SW 1271 (cell line): ENCODE measurements around the gene MYL7.

ENCODE experiments used
- DNase-seq, 2 experiments: peaks; one replicate each; lab custom pipeline; 2025; lab: John Stamatoyannopoulos, UW

Gene MYL7

GRCh38 chr7:44099669-44100068, 41.5 kb downstream of the MYL7 start:
- no peak for DNase-seq

- no peak for DNase-seq
Measured at GRCh38 chr7:44098092-44099068, 42.8 kb downstream of the MYL7 start.

- DNase-seq, result no peak
Measured at GRCh38 chr7:44097064-44097932, 43.8 kb downstream of the MYL7 start.

- no peak for DNase-seq
Measured at GRCh38 chr7:44096326-44096881, 44.7 kb downstream of the MYL7 start.

- DNase-seq, result no peak
Measured at GRCh38 chr7:44095781-44096180, 45.4 kb downstream of the MYL7 start.

- DNase-seq, result no peak
Measured at GRCh38 chr7:44094883-44095592, 46.1 kb downstream of the MYL7 start.

GRCh38 chr7:44094365-44094764, 46.8 kb downstream of the MYL7 start:
- no peak for DNase-seq

- DNase-seq, result no peak
Measured at GRCh38 chr7:44093102-44093641, 48.0 kb downstream of the MYL7 start.
